Islet precursor cell (in vitro differentiated cells): ENCODE data around the gene SAG.
"Not testable (repeated sequence)": the region's sequence is repeated elsewhere in the genome, so short reads cannot be mapped to it uniquely, and the experiment has no call there.

Source experiments
- DNase-seq: peaks from one replicate; pipeline ENCODE4 v3.0.0-alpha.2; 2018

Gene SAG

DNA sequence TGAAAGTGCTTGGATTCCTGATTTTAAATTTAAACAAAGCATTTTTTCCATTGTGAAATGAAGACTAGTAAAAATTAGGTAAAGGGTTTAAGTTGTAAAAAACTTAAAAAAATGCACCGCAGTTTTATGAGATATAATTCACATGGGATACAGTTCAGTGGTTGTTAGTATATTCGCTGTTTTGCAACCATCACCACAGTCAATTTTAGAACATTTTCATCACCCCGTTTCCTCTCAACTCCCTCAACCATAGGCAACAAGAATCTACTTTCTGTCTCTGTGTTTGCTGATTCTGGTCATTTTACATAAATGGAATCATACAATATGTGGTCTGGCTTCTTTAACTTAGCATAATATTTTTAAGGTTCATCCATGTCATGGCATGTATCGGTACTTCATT lies 50.7 kb downstream of the SAG start:
- no peak for DNase-seq

DNA sequence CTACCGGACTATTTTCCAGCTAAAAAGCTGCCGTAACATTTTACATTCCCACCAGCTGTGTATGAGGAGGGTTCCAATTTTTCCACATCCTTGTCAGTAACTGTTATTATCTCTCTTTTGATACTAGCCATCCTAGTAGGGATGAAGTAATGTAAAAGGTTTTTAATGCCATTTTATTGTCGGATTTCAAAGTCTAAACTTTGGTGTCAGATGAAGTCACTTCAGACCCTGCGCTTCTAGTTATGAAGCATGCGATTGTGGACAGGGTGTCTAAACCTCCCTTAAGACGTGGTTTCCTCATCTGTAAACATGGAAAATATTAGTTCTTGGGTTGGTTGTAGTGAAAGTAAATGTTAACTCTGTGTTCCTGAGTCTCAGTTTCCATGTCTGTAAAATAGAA lies 51.3 kb downstream of the SAG start:
- DNase-seq = no peak

GRCh38 chr2:233359823-233360222 lies 52.2 kb downstream of the SAG start:
- no peak for DNase-seq

DNA sequence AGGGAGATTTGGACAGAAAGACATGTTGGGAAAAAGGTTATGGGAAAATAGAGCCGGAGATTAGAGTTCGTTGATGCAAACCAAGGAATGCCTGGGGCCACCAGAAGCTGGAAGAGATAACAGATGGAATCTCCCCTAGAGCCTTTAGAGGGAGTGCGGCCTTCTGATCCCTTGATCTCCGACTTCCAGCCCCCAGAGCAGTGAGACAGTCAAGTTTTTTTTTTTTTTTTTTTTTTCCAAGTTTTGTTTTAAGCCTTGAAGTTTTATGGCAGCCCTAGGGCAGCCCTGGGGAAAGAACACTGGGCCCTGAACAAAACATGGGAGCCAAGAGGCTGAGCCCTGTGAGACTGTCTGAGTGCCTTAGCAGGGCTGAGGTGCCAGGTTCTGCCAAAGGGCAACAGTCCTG lies 53.2 kb downstream of the SAG start:
- peak; percentile 91 for DNase-seq

DNA sequence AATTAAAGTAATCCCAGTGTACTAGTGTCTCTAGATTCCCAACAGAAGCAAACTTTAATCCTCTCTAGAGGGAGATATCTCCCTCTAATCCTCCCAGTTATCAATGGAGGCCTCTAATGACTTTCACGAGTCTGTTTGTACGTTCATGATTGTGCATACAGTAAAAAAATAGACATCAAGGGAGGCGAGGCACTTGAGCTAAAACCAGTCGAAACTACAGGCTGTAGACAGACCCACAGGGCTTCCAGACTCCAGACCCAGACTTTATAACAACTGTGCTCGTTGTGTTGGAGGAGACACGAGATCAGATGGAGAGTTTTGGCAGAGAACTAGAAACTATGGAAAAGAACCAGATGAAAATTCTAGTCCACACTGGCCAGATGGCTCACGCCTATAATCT lies 53.7 kb downstream of the SAG start:
- peak; percentile 83 for DNase-seq

DNA sequence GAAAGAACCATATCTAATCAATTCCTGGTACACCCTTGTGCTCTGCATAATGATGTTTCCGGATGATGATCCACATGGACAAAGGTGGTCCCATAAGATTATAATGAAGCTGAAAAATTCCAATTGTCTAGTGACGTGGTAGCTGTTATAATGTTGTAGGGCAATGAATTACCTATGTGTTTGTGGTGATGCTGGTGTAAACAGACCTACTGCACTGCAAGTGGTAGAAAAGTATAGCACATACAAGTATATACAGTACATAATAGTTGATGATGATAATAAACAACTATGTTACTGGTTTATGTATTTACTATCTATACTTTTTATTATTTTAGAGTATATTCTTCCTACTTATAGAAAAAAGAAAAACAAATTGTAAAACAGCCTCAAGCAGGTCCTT lies 55.1 kb downstream of the SAG start:
- DNase-seq = no peak

DNA sequence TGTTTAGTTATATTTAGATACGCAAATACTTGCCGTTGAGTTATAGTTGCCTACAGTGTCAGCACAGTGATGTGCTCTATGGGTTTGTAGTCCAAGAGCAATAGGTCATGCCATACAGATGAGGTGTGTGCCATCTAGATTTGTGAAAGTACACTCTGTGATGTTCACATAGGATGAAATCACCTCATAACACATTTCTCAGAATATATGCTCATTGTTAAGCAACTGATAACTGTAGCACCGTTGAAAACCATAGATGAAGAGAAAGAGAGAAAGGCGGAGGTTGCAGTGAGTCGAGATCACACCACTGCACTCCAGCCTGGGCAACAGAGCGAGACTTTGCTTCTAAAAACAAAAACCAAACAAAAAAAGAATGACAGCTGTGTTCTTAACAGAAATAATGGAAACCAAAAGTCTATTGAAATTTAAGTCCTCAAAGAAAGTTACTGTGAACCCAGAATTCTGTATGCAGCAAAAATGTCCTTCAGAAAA lies 56.2 kb downstream of the SAG start:
- DNase-seq = no peak

GRCh38 chr2:233365861-233366520 lies 58.4 kb downstream of the SAG start:
- DNase-seq = no peak

DNA sequence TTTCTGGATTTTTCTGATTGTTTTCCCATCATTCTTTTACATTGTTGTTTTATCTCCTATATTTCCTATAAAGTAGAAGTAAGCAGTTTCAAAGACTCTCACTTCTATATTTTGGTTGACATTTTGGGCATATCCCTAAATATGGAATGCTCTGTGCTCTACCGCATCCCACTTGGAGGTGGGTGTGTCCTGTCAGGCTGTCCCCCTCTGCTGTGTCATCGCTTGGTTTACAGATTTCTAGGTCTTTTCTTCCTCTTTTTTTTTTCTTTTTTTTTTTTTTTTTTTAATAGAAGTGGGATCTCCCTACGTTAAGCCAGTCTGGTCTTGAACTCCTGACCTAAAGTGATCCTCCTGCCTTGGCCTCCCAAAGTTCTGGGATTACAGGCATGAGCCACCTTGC lies 60.0 kb downstream of the SAG start:
- no peak for DNase-seq

- DNase-seq = no peak
Observed at GRCh38 chr2:233368756-233369155, 61.1 kb downstream of the SAG start.

GRCh38 chr2:233369462-233369861 lies 61.8 kb downstream of the SAG start:
- no peak for DNase-seq

DNA sequence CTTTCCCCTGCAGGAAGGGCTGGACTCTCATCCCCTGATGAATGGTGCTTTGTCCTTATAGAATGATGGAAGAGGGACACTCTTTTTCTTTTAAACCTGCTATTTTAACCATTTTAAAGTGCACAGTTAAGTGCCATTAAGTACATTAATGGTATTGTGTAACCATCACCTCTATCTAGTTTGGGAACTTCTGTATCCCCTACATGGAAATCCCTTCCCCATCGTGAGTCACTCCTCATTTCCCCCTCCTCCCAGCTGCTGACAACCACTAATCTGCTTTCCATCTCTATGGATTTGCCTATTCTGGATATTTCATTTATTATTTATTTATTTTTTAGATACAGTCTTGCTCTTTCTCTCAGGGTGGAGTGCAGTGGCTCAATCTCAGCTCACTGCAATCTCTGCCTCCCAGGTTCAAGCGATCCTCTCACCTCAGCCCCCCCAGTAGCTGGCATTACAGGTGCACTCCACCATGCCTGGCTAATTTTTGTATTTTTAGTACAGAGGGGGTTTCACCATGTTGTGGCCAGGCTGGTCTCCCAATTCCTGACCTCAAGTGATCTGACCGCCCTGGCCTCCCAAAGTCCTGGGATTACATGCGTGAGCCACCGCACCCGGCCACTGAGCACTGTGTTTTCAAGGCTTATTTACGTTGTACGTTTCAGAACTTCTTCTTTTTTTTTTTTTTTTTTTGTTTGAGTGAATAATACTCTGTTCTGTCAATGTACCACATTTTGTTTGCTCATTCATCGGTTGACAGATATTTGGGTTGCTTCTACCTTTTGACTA lies 62.5 kb downstream of the SAG start:
- DNase-seq = no peak

DNA sequence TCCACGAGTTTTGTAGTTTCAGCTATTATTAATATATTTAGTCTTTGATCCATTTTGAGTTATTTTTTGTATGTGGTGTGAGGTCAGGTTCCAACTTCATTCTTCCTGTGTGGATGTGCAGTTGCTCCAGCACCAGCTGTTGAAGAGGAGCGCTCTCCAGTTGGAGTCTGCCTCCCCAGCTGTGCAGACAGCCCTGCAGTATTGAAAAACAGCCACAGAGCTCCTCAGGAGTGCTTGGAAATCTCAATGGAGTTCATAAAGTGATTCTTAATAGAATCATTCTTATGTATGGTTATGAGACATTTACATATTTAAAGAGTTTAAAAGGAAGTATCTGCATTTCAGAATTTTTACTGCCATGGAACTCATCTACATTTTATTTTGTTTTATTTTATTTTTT lies 64.0 kb downstream of the SAG start:
- no peak for DNase-seq

DNA sequence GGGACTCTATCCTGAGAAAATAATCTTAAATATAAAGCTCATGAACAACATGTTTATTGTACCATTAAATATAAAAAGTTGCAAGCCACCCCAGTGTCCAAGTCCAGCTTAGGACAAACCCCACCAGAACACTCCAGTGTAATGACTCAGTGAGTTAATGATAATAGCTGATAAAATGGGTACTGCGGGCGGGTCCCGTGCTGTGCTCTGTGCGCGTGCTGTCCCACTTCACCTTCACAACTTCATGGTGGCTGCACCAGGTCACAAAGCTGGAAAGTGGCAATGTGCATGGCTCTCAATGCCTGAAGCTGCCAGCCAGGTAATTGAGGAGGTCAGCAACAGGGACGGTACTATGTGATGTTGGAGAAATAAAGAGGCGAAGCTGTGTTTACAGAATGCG lies 65.2 kb downstream of the SAG start:
- no peak for DNase-seq

- DNase-seq = no peak
Observed at GRCh38 chr2:233373316-233373715, 65.7 kb downstream of the SAG start.

DNA sequence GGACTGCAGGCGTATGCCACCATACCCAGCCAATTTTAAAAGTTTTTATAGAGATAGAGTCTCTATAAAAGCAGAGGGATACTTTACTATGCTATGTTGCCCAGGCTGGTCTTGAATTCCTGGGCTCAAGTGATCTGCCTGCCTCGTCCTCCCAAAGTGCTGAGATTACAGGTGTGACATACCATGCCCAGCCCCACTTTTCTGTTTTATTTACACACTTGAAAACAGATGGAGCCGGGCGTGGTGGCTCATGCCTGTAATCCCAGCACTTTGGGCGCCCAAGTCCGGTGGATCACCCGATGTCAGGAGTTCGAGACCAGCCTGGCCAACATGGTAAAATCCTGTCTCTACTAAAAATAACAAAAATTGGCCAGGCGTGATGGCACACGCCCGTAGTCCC lies 67.2 kb downstream of the SAG start:
- not testable (repeated sequence) for DNase-seq

- DNase-seq = no peak
Observed at GRCh38 chr2:233375490-233376314, 68.1 kb downstream of the SAG start.

DNA sequence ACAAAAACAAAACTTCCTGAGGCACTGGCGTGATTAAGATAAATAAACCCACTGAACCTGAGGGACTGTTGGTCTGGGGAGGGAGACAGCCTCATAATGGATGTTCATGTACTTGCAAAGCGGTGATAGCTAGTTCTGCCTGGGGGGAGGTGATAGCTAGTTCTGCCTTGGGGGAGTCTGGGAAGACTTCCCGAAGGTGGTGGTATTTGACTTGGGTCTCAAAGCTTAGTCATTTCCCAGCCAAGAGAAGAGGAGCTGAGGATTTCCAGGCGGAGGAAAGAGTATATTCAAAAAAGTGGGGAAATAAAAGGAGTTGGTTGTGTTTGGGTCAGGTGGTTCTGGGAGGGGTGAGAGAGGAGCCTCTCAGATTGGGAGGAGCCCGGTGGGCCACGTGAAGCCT lies 71.4 kb downstream of the SAG start:
- no peak for DNase-seq

DNA sequence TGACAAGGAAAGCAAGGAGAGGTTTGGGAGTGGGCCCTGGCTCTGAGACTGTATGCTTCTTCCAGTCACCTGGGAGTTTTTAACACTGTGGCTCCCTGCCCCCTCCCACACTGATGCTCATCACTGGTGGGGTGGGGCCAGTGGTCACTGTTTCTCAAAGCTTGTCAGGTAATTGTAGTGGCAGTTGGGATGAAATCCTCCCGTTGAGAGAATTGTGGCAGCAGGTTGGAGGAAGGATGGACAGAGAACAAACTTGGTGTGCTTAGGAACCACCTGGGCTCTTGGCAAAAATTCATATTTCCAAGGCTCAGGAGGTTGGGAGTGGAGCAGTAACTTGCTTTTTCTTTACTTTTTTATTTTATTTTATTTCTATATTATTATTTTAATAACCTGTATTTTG lies 71.8 kb downstream of the SAG start:
- no peak for DNase-seq

- peak; percentile 79 for DNase-seq
Observed at GRCh38 chr2:233380132-233380895, 72.7 kb downstream of the SAG start.

- DNase-seq = no peak
Observed at GRCh38 chr2:233380995-233381637, 73.5 kb downstream of the SAG start.

DNA sequence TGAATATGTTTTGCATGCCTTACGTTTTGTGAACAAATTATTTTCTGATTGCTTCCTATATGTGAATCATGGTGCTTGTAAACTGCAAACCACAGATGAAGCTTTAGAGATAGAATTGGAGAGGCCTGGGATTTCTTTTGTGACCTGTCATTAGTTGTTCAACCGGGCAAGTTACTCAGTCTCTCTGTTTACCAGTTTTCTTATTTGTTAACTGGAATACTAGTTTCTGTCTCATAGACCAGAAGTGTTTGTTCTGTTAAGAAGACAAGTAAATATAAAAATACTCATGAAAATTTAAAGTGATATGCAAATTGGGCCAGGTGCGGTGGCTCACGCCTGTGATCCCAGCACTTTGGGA lies 74.0 kb downstream of the SAG start:
- no peak for DNase-seq
